ENCODE measurements around the gene TUBB3.
"Not testable (repeated sequence)": the region's sequence is repeated elsewhere in the genome, so short reads cannot be mapped to it uniquely, and the experiment has no call there.

TUBB3 gene

GRCh38 chr16:89946515-89946914 lies 23.4 kb downstream of the TUBB3 start:
- DNase-seq, result no peak

- DNase-seq, result no peak
Observed at GRCh38 chr16:89949121-89949742, 26.1 kb downstream of the TUBB3 start.

DNA sequence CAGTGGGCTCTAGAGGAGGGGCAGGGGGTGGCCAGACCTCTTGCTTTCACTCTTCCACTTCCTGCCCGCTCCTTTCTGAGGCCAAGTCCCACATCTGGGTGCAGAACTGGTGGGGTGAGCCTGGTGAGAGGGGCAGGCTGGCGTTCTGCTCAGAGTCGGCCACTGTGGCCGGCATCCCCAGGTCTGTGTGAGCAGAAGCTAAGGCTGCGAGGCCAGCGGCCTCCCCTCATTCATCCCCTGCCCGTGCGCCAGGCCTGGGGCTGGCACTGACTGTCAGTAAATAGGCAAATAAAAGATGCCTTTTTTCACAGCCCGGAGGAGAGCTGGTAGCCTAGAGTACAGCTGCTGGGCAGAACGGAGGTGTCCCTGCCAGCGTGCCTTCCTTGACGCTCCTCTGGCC lies 26.6 kb downstream of the TUBB3 start:
- no peak for DNase-seq

DNA sequence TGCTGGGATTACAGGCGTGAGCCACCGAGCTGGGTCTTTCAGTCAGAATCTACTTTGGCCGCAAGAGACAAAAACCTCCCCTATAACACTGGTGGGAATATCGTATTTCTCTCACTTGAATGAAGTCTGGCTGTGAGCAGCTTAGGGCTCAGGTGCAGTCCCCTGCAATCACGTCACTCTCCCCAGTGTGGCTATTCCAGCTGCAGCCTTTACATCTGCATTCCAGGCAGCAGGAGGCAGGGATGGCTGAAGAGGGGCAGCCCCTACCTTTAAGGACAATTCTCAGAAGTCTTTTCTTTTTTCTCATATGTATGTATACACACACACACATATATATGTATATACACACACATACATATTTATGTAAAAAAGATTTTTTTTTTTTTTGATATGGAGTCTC lies 28.4 kb downstream of the TUBB3 start:
- DNase-seq, result no peak

DNA sequence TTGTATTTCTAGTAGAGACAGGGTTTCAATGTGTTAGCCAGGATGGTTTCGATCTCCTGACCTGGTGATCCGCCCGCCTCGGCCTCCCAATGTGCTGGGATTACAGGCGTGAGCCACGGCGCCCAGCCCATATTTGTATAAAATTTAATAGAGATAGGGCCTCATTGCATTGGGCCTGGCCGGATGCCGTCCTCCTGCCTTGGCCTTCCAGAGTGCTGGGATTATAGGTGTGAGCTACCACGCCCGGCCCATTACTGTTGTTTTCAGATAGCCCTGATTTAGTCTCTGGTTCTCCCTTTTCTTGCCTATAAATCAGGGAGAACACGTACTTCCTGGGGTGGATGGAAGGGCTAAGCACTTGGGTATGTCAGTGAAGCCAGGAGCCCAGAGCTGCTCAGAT lies 28.9 kb downstream of the TUBB3 start:
- DNase-seq, result no peak

- no peak for DNase-seq
Observed at GRCh38 chr16:89952551-89952950, 29.4 kb downstream of the TUBB3 start.

GRCh38 chr16:89953671-89954406 lies 30.7 kb downstream of the TUBB3 start:
- DNase-seq, result no peak

DNA sequence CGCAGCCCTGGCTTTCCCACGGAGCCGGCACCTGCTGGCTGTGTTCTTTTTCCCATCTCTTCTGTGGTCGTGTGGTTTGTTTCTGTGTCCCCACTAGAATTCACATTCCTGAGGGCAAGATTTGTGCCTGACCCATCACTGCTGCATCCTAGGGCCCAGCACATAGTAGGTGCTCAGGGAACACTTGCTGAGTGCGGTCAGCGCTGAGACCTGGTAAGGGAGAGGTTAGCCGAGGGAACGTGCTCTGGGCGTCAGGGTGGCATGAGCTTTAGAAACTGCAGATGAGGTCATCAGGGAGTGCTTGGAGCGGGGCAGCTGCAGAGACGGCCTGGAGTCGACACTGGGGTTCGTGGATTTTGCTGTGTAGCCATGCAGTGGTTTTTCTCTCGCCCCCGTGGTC lies 31.3 kb downstream of the TUBB3 start:
- DNase-seq, result no peak

GRCh38 chr16:89955001-89955685 lies 32.0 kb downstream of the TUBB3 start:
- DNase-seq, result no peak

- DNase-seq, result no peak
Observed at GRCh38 chr16:89956505-89957215, 33.5 kb downstream of the TUBB3 start.

- DNase-seq, result no peak
Observed at GRCh38 chr16:89957216-89957785, 34.2 kb downstream of the TUBB3 start.

GRCh38 chr16:89958068-89958467 lies 34.9 kb downstream of the TUBB3 start:
- DNase-seq, result no peak

DNA sequence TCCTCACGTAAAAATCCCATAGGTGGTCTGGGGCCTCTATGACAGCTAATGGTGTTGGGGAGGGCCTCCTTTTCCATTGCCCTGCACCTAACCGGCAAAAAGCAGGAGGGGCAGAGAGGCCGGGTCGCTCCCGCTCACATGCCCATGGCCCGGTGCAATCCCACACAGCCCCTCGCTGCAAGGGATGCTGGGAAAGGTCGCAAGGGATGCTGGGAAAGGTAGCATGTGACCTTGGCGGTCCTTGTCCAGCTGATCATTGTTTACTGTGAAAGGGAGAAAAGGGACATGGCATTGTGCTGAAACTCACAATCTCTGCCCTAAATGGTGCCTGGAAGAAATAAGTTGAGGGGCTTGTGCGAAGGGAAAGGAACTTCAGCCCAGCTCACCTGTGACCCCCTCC lies 35.5 kb downstream of the TUBB3 start:
- no peak for DNase-seq

DNA sequence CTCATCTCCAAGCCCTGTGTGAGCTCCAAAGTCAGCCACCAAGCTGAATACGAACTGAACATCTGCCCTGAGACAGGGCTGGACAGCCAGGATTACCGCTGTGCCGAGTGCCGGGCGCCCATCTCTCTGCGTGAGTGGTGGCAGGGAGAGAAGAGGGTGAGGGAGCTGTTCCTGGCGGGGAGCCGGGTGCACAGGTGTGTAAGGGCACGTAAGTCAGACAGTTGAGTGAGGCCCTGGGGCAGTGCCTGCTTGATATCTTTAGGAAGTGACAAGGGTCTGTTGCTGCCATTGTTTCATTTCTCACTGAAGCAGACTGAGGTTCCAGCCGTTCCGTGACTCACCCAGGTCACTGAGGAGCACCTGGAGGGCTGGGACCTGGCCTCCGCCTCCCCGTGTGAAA lies 37.8 kb downstream of the TUBB3 start:
- no peak for DNase-seq

DNA sequence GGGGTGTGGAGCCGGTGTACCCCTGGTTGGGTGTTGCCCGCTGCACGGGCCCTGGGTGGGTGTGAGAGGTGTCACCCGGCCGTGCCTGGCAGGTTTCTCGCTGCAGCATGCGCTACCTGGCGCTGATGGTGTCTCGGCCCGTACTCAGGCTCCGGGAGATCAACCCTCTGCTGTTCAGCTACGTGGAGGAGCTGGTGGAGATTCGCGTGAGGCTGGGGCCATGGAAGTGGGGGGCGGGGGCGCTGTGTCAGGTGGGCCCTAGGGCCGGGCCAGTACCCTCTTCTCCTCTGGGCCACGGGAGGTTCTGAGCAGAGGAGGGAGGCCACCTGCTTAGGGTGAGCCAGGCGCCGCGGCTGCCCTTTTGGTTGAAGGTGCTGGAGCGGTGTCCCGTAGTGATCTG lies 38.8 kb downstream of the TUBB3 start:
- DNase-seq, result no peak

GRCh38 chr16:89962754-89963498 lies 39.8 kb downstream of the TUBB3 start:
- DNase-seq, result no peak

DNA sequence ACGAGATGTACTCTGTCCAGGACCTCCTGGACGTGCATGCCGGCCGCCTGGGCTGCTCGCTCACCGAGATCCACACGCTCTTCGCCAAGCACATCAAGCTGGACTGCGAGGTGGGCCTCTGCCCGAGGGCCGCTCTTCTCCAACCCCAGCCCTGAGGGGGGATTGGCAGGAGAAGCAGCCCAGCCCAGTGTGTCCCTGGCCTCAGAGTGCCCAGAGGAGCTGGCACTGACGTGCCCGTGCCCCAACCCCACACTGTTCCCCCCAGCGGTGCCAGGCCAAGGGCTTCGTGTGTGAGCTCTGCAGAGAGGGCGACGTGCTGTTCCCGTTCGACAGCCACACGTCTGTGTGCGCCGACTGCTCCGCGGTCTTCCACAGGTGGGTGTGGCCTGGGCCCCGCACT lies 41.1 kb downstream of the TUBB3 start:
- DNase-seq, result no peak

- no peak for DNase-seq
Observed at GRCh38 chr16:89965447-89966225, 42.5 kb downstream of the TUBB3 start.

DNA sequence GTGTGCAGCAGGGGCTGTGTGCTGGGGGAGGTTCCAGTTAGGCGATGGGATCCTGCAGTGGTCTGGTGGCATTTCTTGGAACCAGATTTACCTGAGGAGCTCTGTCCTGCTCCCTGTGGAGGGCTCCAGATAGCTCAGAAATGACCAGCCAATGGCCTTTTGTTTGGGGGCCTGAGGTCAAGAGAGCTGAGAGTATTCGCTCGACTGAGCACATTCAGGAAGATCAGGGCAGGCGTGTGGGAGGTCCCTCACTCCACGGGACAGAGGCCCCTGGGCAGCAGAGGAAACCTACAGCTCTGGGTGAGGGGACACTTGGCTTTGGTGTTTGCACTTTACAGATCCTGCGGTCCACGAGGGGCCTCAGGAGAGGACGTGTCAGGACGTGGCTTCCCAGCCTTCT lies 43.6 kb downstream of the TUBB3 start:
- no peak for DNase-seq

GRCh38 chr16:89967436-89967835 lies 44.3 kb downstream of the TUBB3 start:
- not testable (repeated sequence) for DNase-seq

GRCh38 chr16:89968074-89968473 lies 44.9 kb downstream of the TUBB3 start:
- not testable (repeated sequence) for DNase-seq
